HG03064 (cell line): ENCODE data around the gene THSD7A.

Experiments used
- ATAC-seq: cut with Tn5 transposase; IDR thresholded peaks from one replicate; pipeline ENCODE4 v1.9.1; 2021; ENCODE audit warnings: low read depth; ENCODE audit not compliant: unreplicated experiment

THSD7A gene

DNA sequence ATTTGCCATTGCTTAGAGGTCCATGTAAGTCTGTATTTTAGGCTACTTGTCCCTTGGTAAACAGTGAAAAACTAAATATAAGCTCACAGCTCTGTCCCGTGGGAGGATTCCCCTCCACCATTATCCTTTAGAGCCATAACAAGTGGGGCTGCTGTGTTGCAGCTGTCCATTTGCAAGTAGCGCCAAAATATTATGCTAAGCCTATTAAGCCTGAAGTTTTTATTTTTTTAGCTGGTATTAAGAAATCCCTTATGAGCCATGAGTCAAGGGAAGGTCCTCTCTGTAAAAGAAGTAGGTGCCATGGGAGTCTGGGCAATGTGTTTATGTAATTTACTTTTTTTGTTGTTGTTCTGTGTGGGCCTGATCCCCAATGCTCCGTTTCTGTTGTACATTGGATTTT is 183.9 kb downstream of the THSD7A start:
- no peak for ATAC-seq

DNA sequence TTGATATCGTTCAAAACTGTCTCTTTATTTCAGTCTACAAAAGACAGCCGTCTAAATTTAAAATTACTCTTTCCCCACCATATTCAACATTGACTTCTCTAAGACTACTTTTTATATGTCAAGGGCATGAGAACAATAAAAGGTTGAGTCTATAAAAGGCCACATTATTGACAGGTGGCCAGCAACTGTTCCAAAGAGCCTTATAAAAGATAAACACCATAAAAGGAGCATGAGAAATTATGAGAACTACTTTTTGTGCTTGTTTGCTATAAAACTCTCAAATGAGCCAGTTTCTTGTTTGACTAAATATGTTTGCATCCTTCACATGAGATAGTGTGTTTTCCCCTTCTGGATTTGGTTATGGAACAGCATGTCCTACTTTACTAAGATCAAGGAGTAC is 189.2 kb downstream of the THSD7A start:
- ATAC-seq, result no peak

DNA sequence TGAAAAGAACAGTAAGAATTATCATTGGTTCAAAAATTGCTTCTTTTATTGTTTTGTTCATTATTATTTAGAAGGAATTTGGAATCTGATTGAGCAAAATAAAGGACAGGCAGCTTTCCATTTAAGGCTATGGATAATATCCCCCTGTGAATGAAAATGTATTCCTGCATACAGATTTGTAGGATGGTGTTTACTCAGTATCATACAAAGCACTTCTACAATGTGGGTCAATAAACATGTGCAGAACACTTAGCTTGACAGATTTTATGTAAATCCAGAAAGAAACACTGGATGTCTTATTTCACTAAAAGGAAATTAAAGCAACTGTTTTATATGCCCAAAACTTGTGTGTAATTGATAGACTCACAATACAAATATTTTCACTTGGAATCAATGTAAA is 189.7 kb downstream of the THSD7A start:
- ATAC-seq, result no peak

DNA sequence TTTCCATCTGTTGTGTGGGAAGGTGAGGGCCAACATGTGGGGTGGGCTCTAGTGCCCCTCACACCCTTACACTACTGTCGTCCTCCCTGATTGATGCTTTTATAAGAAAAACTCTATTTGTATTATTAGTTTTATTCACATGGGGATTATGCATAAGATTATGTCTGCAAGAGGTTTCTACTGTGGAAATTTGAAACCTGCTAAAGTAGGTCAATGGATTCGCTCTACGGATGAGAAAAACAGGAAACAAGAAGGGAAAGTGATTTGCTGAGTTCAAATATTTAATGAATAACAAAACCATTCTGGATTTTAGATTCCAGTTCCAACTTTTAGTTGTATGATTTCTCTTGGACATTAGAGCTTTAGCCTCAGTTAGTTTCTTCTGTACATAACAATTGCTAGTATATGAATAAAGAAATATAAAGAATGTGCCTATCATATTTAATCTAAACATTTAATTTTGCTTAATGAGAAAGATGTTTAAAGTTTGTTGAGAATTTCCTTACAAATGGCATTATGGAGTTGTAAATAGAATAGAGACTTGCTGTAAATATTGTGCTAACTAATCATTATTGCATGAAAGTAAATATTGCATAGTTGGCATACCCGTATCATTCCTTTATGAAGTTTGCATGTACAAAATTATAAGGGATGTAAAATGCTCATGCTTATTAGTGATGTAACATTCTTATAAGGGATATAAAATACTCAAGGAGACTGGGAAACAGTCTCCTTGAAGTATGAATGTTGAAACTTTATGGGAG is 193.8 kb downstream of the THSD7A start:
- no peak for ATAC-seq

DNA sequence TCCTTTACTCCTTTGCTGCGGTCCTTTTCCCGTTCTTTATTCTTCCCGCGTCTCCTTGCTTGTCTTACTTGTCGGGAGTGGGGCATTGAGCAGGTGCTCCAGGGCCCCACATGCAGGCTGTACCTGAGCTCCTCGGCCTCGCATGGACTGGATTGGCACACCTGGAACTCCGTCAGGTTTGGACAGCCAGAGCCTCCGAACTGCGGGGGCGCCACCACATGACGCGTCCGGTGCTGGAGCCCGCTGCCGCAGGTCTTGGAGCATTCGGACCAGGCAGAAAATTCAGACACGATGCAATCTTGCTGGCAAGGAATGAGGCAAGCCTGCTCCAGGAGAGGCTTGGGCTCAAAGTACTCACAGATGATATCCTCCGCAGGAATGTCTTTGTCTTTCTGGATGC is 195.7 kb downstream of the THSD7A start:
- ATAC-seq, result no peak

GRCh38 chr7:11633310-11633709 is 198.7 kb downstream of the THSD7A start:
- no peak for ATAC-seq

DNA sequence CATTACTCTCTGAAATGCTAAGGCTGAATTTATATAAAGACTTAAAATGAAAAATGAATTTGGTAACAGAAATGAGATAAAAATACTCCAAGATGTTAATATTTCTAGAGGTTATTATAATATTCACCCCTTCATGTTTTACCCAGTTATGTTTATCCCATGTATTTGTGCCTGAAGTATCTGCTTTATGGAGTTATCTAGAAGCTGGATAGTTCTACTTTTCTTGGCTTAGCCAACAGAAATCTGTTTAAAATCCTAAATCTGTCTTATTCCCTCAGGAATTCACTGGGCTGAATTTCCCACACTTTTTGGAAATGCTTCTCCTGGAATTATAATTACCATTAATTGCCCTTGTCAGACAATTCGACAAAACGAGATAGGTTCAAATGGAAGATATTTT is 201.6 kb downstream of the THSD7A start:
- no peak for ATAC-seq

DNA sequence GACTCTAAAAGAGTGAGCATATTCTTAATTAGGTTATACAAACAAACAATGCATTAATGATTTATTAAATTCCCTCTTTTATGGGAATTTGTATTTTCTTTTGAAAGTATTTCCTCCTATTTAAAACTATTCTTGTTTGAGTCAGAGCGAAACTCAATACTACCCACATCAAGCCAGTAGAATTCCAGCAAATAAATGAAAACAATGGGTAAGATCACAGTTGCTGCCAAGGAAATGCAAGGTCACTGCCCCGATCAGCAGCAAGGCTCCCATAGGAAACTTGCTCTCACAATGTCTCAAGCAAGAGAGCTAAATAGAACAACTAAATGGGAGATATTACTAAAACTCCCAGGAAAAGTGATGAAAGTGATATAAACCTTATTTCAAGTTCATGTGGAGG is 206.3 kb downstream of the THSD7A start:
- ATAC-seq, result no peak

DNA sequence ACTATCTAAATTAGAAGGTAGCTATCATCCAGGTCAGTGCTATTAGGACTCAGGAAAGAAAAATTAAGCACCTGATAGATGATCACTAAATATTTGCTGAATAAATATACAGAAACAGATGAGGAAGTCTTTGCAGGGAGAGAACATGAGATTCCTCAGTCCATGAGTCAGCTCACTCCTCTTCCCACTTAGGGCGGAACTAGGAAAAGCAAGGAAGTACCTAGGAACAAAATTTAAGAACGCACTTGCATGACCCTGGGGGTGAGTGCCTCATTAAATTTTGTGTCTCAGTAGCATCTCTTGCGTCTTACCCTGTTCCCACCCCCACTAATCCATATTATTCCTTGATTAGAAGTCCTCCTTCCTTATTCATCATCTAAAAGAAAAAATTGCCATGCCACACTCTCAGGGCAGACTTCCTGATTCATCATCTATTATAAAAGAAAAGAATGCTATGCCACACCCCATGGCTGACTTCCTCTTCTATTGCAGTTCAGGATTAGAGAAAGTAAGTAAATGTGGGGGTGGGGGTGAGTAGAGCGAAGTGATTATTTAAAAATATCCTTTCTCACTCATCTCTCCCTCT is 208.8 kb downstream of the THSD7A start:
- no peak for ATAC-seq

DNA sequence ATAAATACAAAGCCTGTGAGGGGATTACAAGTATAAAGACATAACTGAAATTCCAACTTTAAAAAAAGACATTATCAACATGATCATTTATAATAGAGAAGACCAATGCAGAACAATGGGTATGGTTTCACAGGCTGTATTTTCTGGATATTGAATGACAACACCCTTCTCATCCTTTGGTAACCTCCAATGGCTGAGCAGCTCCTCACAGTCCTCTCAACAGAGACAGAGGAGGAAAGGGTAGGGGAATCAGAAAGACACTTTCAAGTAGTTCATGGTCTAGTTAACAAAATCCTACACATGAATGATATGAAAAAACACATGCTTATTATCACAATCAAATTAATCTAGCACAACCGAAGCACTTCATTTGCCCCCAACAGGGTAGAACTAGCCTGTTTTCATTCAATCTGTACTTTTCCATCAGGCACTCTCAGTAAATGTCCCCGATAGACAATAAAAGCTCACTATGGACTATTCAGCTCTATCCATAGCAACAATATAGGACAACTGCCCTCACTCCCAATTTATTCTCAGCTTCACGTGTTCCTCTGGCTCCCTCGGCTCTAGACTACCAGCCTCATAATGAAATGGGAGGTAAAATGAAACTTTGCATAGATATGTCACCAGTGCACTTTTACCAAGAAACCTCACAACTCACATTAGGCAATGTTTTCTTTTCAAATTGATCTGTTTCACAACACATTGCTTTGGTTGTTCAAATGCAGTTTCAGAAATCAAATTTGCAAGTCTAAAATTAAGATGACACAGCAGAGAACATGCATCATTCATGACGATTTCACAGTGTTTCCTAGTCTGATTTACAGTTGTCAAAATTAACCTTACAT is 211.4 kb downstream of the THSD7A start:
- no peak for ATAC-seq

DNA sequence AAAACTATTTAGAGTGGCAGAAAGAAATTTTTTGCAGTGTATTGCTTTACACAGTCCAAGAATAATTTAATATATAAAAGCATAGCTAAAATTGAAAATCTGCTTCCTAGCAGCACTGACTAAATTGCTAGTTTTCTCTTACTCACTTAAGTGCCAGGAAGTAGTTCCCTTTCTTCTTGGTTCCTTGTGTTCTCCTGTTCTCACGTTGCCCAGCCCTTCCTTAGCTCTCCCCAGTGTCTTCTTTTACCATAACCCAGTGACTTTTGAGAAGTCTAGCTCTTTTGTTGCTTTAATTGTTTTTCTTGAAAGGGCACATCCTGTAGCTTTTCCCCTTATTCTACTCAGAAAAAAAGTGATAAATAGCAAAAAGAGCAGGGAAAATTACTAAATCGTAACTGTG is 215.5 kb downstream of the THSD7A start:
- ATAC-seq, result no peak

- no peak for ATAC-seq
These were observed 216.8 kb downstream of the THSD7A start for GRCh38 chr7:11615174-11615573.

GRCh38 chr7:11613292-11613930 is 218.6 kb downstream of the THSD7A start:
- ATAC-seq, result peak; percentile 69

DNA sequence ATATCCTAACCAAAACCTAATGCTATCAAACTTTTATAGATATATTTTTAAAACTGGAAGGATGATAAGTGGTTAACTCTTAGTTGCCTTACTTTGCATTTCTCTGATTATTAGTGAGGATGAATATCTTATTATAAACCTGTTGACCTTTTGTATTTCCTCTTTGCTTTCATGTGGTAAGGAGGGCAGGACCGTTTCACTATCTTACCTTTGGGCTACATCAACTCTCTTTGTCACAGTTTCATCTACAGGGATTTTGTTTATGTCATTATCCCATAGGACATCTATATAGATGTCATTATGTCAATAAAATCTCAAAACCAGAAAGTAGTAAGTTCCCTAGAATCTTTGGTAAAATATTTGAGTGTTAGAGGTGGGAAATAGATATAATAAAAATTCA is 219.3 kb downstream of the THSD7A start:
- ATAC-seq, result no peak

- ATAC-seq, result no peak
These were observed 222.8 kb downstream of the THSD7A start for GRCh38 chr7:11609096-11609670.

GRCh38 chr7:11607686-11608085 is 224.3 kb downstream of the THSD7A start:
- ATAC-seq, result no peak

- ATAC-seq, result no peak
These were observed 226.2 kb downstream of the THSD7A start for GRCh38 chr7:11605749-11606148.

- ATAC-seq, result no peak
These were observed 227.5 kb downstream of the THSD7A start for GRCh38 chr7:11604505-11604904.

DNA sequence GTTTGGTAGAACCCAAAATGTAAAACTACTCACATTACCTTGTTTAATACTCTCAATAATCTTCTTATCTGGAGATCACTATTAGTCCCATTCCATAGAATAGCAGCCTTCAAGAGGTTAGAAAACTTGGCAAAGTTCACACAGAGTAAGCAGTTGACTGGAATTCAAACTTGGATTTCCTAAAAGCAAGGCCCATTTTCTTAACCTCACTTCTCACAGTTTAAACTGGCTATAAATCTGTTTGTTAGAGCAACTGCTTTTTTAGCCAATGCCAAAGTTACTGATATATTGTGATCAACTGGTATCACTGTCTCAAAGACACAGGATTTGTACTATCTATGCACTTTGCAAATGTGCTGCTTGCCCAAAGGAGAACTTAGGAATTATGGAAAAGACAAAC is 230.2 kb downstream of the THSD7A start:
- ATAC-seq, result no peak

DNA sequence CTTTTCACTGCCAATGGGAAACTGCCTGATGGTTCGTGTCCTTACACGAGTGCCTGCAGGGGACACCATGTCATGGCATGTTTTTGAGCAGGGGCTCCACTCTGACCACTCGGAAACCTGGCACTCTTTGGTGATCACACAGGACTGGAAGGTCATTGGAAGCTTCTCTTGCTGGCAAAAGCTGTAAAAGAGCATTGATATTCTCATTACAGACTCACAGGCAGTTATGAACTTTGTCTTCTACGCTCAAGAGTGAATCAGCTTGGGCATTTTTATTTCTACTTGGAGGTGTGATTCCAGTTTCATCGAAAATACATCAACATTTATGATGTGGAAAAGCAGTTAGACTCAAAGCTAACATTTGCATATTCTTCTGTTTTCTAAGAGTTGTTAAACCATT is 238.7 kb downstream of the THSD7A start:
- no peak for ATAC-seq

- no peak for ATAC-seq
These were observed 239.3 kb downstream of the THSD7A start for GRCh38 chr7:11592699-11593098.
